EL (cell line): ENCODE data around the gene GOLGA6L9.
"Not testable (repeated sequence)": the region's sequence is repeated elsewhere in the genome, so short reads cannot be mapped to it uniquely, and the experiment has no call there.

Source experiments
- DNase-seq: peaks from one replicate; pipeline ENCODE4 v3.0.0-alpha.2; 2016

Gene GOLGA6L9

GRCh38 chr15:82469381-82469780 is 39.8 kb downstream of the GOLGA6L9 start:
- DNase-seq: not testable (repeated sequence)

- peak; percentile 6 for DNase-seq
Observed at GRCh38 chr15:82472269-82472982, 42.8 kb downstream of the GOLGA6L9 start.

GRCh38 chr15:82474596-82475325 is 45.1 kb downstream of the GOLGA6L9 start:
- not testable (repeated sequence) for DNase-seq

GRCh38 chr15:82475345-82475967 is 45.8 kb downstream of the GOLGA6L9 start:
- peak; percentile 0 for DNase-seq

GRCh38 chr15:82476697-82477342 is 47.2 kb downstream of the GOLGA6L9 start:
- peak; percentile 0 for DNase-seq

- DNase-seq: not testable (repeated sequence)
Observed at GRCh38 chr15:82477343-82478057, 47.9 kb downstream of the GOLGA6L9 start.
